Endothelial cell (in vitro differentiated cells): ENCODE data around the gene MBLAC2. TPM values are rescaled to one million over a fixed set of nuclear protein-coding genes. Genes with fewer than 3 reads are reported as not detected.

Experiments used
- DNase-seq: peaks from one replicate; pipeline ENCODE4 v3.0.0; 2021; ENCODE audit warnings: low spot score
- H3K27ac Mint-ChIP-seq: one replicate; pipeline ENCODE4 v1.8.0; 2021; ENCODE audit warnings: mixed read lengths, inconsistent platforms; ENCODE audit not compliant: unreplicated experiment
- H3K27me3 Mint-ChIP-seq: one replicate; pipeline ENCODE4 v1.8.0; 2021; ENCODE audit warnings: mild to moderate bottlenecking, moderate library complexity, mixed read lengths, inconsistent platforms; ENCODE audit not compliant: unreplicated experiment
- H3K36me3 Mint-ChIP-seq: one replicate; pipeline ENCODE4 v1.8.0; 2021; ENCODE audit warnings: mild to moderate bottlenecking, low read depth, mixed read lengths, inconsistent platforms; ENCODE audit not compliant: unreplicated experiment
- H3K4me1 Mint-ChIP-seq: one replicate; pipeline ENCODE4 v1.8.0; 2021; ENCODE audit warnings: mild to moderate bottlenecking, mixed read lengths, inconsistent platforms; ENCODE audit not compliant: unreplicated experiment
- H3K4me3 Mint-ChIP-seq: one replicate; pipeline ENCODE4 v1.8.0; 2021; ENCODE audit warnings: mild to moderate bottlenecking, mixed read lengths, inconsistent platforms; ENCODE audit not compliant: unreplicated experiment
- H3K9me3 Mint-ChIP-seq: one replicate; pipeline ENCODE4 v1.8.0; 2021; ENCODE audit warnings: mixed read lengths, inconsistent platforms; ENCODE audit not compliant: unreplicated experiment
- CTCF ChIP-seq: fragments of 200-600 bp; sonication (generic); IDR thresholded peaks from one replicate; pipeline ENCODE4 v1.5.0; 2021; ENCODE audit warnings: antibody characterized with exemption; ENCODE audit not compliant: unreplicated experiment
- total RNA-seq: library from RNA; stranded (reverse); fragmentation: NEBNext Ultra II Directional; extraction: Animal tissue kit (Norgen Biotek cat#: 25700); gene quantifications from one replicate; pipeline ENCODE4 v1.2.1, GENCODE V29; 2021; ENCODE audit not compliant: unreplicated experiment

The MBLAC2 gene
- total RNA-seq, 1 donor from 2014 or later, result 3.8 TPM

DNA sequence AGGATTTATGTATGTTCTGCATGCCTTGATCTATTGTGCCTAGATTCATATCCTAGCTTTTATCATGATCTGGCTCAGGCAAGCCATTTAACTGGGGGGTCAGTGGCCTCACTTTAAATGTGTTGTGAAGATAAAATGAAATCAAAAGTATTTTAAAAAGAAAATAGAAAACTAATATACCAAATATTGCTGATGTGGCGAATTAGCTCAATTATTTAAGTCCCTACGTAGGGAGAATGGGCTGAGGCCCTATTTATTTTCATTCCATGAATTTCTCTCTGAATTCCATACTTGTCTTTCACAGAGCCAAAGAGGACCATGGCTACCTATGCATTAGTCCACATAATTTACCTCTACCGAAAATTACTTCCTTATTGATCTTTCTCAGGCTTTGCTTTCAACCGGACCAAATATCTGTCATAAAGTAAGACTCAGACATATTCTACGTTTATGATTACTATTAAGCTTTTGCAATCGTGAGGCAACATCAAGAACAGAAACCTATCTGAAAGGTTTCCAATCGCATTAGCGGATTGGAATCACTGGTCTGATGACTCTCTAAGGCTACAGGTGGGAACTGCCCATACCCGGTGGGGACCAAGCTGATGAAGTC is 1.7 kb downstream of the MBLAC2 start:
- Mint-ChIP-seq H3K9me3 (no peaks in the 10 kb centered on the region), H3K36me3 (peaks cover 3% of the 10 kb centered on the region)

DNA sequence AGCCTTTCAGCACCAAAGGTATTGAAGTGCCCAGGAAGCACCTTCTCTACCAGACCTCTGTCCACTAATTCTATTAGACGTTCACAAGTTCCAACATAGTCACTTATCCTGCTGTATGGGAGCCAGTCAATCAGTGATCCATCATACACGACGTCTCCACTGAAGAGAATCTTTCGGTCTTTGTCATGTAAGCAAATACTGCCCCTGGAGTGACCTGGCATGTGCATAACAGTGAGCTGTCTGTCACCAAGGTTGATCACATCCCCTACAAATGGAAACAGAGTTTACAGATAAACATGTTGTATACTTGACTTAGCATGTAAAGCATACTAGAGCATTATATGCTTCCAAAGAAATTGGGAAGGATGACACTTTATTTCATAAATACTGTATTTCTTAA is 13.3 kb downstream of the MBLAC2 start:
- DNase-seq, result no peak
- H3K9me3 Mint-ChIP-seq, result no peaks in the 10 kb centered on the region
- peaks cover 1% of the 10 kb centered on the region for H3K27me3 Mint-ChIP-seq
- no peaks in the 10 kb centered on the region for H3K36me3 Mint-ChIP-seq
- no peaks in the 10 kb centered on the region for H3K4me1 Mint-ChIP-seq
- no peak for TF ChIP-seq CTCF
- H3K27ac Mint-ChIP-seq, result no peak overlapping the region
- no peak overlapping the region for H3K4me3 Mint-ChIP-seq

More for the DNA sequence above, 1.7 kb downstream of the MBLAC2 start:
- peak overlapping the region; percentile 3 for H3K27ac Mint-ChIP-seq
- peaks cover 7% of the 10 kb centered on the region for H3K27me3 Mint-ChIP-seq
- no peak for DNase-seq
- TF ChIP-seq CTCF, result no peak
- H3K4me1 Mint-ChIP-seq, result peaks cover 23% of the 10 kb centered on the region
- H3K4me3 Mint-ChIP-seq, result peak overlapping the region; percentile 97

DNA sequence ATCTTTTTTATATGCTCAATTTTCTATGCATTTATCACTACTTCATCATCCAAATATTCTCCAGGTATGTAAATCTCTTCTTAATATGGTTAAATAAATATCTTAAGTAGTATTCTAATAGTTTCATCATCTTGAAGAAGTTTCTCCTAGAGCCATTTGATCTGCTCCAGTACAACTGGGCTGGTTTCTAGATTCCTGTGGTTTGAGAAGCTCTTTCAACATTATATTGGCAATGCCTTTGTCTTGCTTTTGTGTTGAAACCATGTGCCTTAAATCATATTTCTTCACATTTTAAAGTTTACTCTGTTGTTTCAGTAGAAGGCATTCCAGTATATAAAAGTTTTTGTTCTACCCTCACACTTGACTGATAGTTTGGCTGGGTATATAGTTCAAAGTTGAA is 27.6 kb downstream of the MBLAC2 start:
- H3K4me1 Mint-ChIP-seq, result no peaks in the 10 kb centered on the region
- H3K27me3 Mint-ChIP-seq, result no peaks in the 10 kb centered on the region
- H3K36me3 Mint-ChIP-seq, result no peaks in the 10 kb centered on the region
- no peak for TF ChIP-seq CTCF
- no peak overlapping the region for H3K27ac Mint-ChIP-seq
- H3K9me3 Mint-ChIP-seq, result no peaks in the 10 kb centered on the region
- DNase-seq, result no peak
- H3K4me3 Mint-ChIP-seq, result no peak overlapping the region

DNA sequence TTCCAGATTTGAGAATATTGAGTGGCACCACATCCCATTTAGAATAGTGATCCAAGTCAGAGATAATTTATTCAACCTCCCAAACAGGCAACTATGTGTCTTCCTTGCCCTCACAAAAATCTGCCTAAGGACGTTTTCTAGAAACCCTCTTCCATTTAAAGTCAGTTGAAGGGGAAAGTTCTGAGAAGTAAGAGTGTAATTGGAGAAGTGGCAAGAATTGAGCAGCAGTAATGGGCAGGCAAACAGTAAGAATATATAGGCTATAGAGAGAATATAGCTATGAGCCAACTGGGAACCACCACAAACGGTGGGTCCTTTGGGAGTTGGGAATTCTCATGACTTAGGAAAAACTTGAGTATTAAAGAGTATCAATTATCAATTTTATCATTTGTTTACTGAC is 33.9 kb downstream of the MBLAC2 start:
- Mint-ChIP-seq H3K27ac (no peak overlapping the region), H3K27me3 (no peaks in the 10 kb centered on the region)

More for the DNA sequence above, 33.9 kb downstream of the MBLAC2 start:
- Mint-ChIP-seq H3K4me1 (peaks cover 3% of the 10 kb centered on the region), H3K4me3 (no peak overlapping the region), H3K9me3 (no peaks in the 10 kb centered on the region), H3K36me3 (no peaks in the 10 kb centered on the region)
- DNase-seq, result no peak
- TF ChIP-seq CTCF, result no peak
